SK-N-SH (cell line): ENCODE data around the gene IKZF5. TPM values are rescaled to one million over a fixed set of nuclear protein-coding genes. Genes with fewer than 3 reads are reported as not detected.
A peak's percentile ranks its signal among the peaks of the same experiment; 100 is the strongest.

Experiments
- CTCF ChIA-PET: fragments of 300-600, 350-600 bp; formaldehyde crosslinking; extraction: SDS; loops from one replicate; lab custom pipeline; 2021; lab: Yijun Ruan, JAX
- POLR2A ChIA-PET: fragments of 350-600 bp; sonication (Branson Sonifier 250); formaldehyde crosslinking; extraction: SDS; loops from one replicate; lab custom pipeline; 2020; ENCODE audit warnings: antibody characterized with exemption, inconsistent platforms; lab: Yijun Ruan, JAX
- DNase-seq: peaks from one replicate; pipeline ENCODE4 v3.0.0; 2012
- H2AFZ ChIP-seq: fragments of 200-600 bp; sonication (generic); 2 replicates; pipeline ENCODE4 v1.8.1; 2016; ENCODE audit warnings: antibody characterized with exemption, mild to moderate bottlenecking, low read depth
- H3F3A ChIP-seq: fragments of 200-600 bp; sonication (generic); replicated peaks from 2 replicates; pipeline ENCODE3; 2016; ENCODE audit warnings: antibody characterized with exemption, mild to moderate bottlenecking; ENCODE audit not compliant: insufficient read depth
- H3K27ac ChIP-seq, 2 experiments: fragments of 200-500 bp in 1 of 2; fragments of 200-600 bp in 1 of 2; sonication (Bioruptor generic) in 1 of 2; sonication (generic), shearing (Covaris generic) in 1 of 2; 2 replicates each; pipeline versions ENCODE4 v1.5.1 to v1.6.1; 2014 to 2016; ENCODE audit warnings: low read depth in 2 of 2, inconsistent platforms in 1 of 2, low read length in 1 of 2, mild to moderate bottlenecking in 1 of 2, mixed read lengths in 1 of 2
- H3K27me3 ChIP-seq: fragments of 200-600 bp; sonication (generic), shearing (Covaris generic); 2 replicates; pipeline ENCODE4 v1.6.1; 2016; ENCODE audit warnings: mixed run types; ENCODE audit not compliant: insufficient read depth
- H3K36me3 ChIP-seq, 2 experiments: fragments of 200-500 bp in 1 of 2; fragments of 200-600 bp in 1 of 2; sonication (Bioruptor generic) in 1 of 2; sonication (generic) in 1 of 2; replicated peaks in 1 of 2; 2 replicates each; pipeline versions ENCODE3 to v1.5.1; 2014 to 2016; ENCODE audit warnings: low read length in 1 of 2, mild to moderate bottlenecking in 1 of 2; ENCODE audit not compliant: insufficient read depth in 2 of 2, control insufficient read depth in 1 of 2
- H3K4me1 ChIP-seq, 2 experiments: fragments of 200-500 bp in 1 of 2; fragments of 200-600 bp in 1 of 2; sonication (Bioruptor generic) in 1 of 2; sonication (generic), shearing (Covaris generic) in 1 of 2; 2 replicates each; pipeline versions ENCODE4 v1.5.1 to v1.6.1; 2014 to 2016; ENCODE audit warnings: low read depth in 1 of 2, low read length in 1 of 2, mixed run types in 1 of 2; ENCODE audit not compliant: insufficient read depth in 2 of 2, control insufficient read depth in 1 of 2
- H3K4me2 ChIP-seq: fragments of 200-600 bp; sonication (generic), shearing (Covaris generic); 2 replicates; pipeline ENCODE4 v1.6.1; 2017; ENCODE audit warnings: mixed run types
- H3K4me3 ChIP-seq, 2 experiments: fragments of 200-500 bp in 1 of 2; fragments of 200-600 bp in 1 of 2; sonication (Bioruptor generic) in 1 of 2; sonication (generic), shearing (Covaris generic) in 1 of 2; 2 replicates each; pipeline versions ENCODE4 v1.5.1 to v1.8.1; 2014 to 2016; ENCODE audit warnings: low read depth in 2 of 2, inconsistent platforms in 1 of 2, low read length in 1 of 2, mild to moderate bottlenecking in 1 of 2, mixed read lengths in 1 of 2, moderate library complexity in 1 of 2
- H3K79me2 ChIP-seq: fragments of 200-600 bp; sonication (generic); 2 replicates; pipeline ENCODE4 v1.8.1; 2017; ENCODE audit warnings: mild to moderate bottlenecking; ENCODE audit not compliant: insufficient read depth
- H3K9ac ChIP-seq: fragments of 200-600 bp; sonication (generic); 2 replicates; pipeline ENCODE4 v1.6.1; 2017; ENCODE audit warnings: mixed run types
- H3K9me2 ChIP-seq: fragments of 200-600 bp; sonication (generic); 2 replicates; pipeline ENCODE4 v1.6.1; 2017; ENCODE audit warnings: mixed run types
- H3K9me3 ChIP-seq: fragments of 200-600 bp; sonication (generic); 2 replicates; pipeline ENCODE4 v1.6.1; 2017; ENCODE audit warnings: mixed run types, mild to moderate bottlenecking, moderate library complexity
- H4K20me1 ChIP-seq: fragments of 200-600 bp; sonication (generic); 2 replicates; pipeline ENCODE4 v1.6.1; 2017; ENCODE audit warnings: mild to moderate bottlenecking, mixed run types; ENCODE audit not compliant: insufficient read depth
- FOSL2 ChIP-seq: IDR thresholded peaks from 2 replicates; pipeline ENCODE4 v1.4.0; 2012; ENCODE audit warnings: low read depth, mild to moderate bottlenecking, moderate library complexity, borderline replicate concordance
- FOXM1 ChIP-seq: IDR thresholded peaks from 2 replicates; pipeline ENCODE4 v1.4.0; 2012; ENCODE audit warnings: low read depth, mild to moderate bottlenecking
- GATA2 ChIP-seq: sonication (generic); formaldehyde crosslinking; IDR thresholded peaks from 2 replicates; pipeline ENCODE4 v1.5.0; 2020; ENCODE audit warnings: mild to moderate bottlenecking, missing genetic modification reagents
- MAX ChIP-seq: IDR thresholded peaks from 2 replicates; pipeline ENCODE4 v1.4.0; 2012; ENCODE audit warnings: low read depth
- MXI1 ChIP-seq: IDR thresholded peaks from 2 replicates; pipeline ENCODE4 v1.6.1; 2012; ENCODE audit warnings: mild to moderate bottlenecking, low read depth, low read length, improper control_type of control experiment
- NFIC ChIP-seq: IDR thresholded peaks from 2 replicates; pipeline ENCODE4 v1.4.0; 2012; ENCODE audit warnings: borderline replicate concordance
- NRF1 ChIP-seq: IDR thresholded peaks from 2 replicates; pipeline ENCODE4 v1.6.1; 2012; ENCODE audit warnings: low read depth, mild to moderate bottlenecking, low read length
- PBX3 ChIP-seq: IDR thresholded peaks from 2 replicates; pipeline ENCODE4; 2012
- RCOR1 ChIP-seq: fragments of 150-350 bp; IDR thresholded peaks from 2 replicates; pipeline ENCODE4 v1.6.1; 2017; ENCODE audit warnings: antibody characterized with exemption, low read length
- RXRA ChIP-seq: IDR thresholded peaks from 2 replicates; pipeline ENCODE4 v1.4.0; 2012; ENCODE audit warnings: low read depth, mild to moderate bottlenecking, borderline replicate concordance
- SMC3 ChIP-seq: IDR thresholded peaks from 2 replicates; pipeline ENCODE4 v1.6.1; 2012; ENCODE audit warnings: low read depth, low read length, improper control_type of control experiment
- TAF1 ChIP-seq: IDR thresholded peaks from 2 replicates; pipeline ENCODE4 v1.6.1; 2012; ENCODE audit warnings: low read depth, mild to moderate bottlenecking, low read length, moderate library complexity, borderline replicate concordance
- WGBS: methylation state at CpG from one replicate; pipeline ENCODE4 v1.1.6; 2017; ENCODE audit warnings: low lambda C conversion rate; 5-methylcytosine and 5-hydroxymethylcytosine counted together
- polyA plus RNA-seq, 3 experiments: library from polyadenylated mRNA; depleted of rRNA; stranded (reverse); fragments of >200 nt; gene quantifications; 2 replicates each; pipeline ENCODE4 v1.2.3, GENCODE V29; 2012

Gene IKZF5
- polyA plus RNA-seq, 1 of the 3 experiments (the other 2 are of a cell fraction) = 2.9 TPM

GRCh38 chr10:122953902-122954730 is 54.5 kb downstream of the IKZF5 start, which contains the start of gene C10orf88 (continued):
- peak; percentile 100 for TF ChIP-seq MAX
- TF ChIP-seq RXRA = no peak
- peak; percentile 94 for TF ChIP-seq TAF1
- no peak for TF ChIP-seq PBX3
- peak; percentile 73; the same call in 1 of the 2 replicates for TF ChIP-seq RCOR1
- TF ChIP-seq NRF1 = peak; percentile 100
- no peak for TF ChIP-seq FOSL2
- TF ChIP-seq FOXM1 = no peak

GRCh38 chr10:122949296-122949695 is 59.3 kb downstream of the IKZF5 start:
- peaks cover 57 to 60% of the 10 kb centered on the region in 2 experiments for H3K36me3 ChIP-seq
- no peaks in the 10 kb centered on the region for H3K9me2 ChIP-seq
- peaks cover 64% of the 10 kb centered on the region for H3K79me2 ChIP-seq
- no peak overlapping the region for H3K4me2 ChIP-seq
- no peak overlapping the region for H3K27ac ChIP-seq
- TF ChIP-seq RCOR1 (no peak), NFIC (no peak), GATA2 (no peak), MAX (no peak), TAF1 (no peak), MXI1 (no peak), SMC3 (no peak)
- H3F3A ChIP-seq = no peaks in the 10 kb centered on the region
- WGBS = 97% methylated on average over 3 of the region's 3 CpGs
- no peaks in the 10 kb centered on the region for H3K9me3 ChIP-seq
- ChIA-PET POLR2A (no interaction called here), CTCF (no interaction called here)
- peaks cover 0 to 2% of the 10 kb centered on the region in 2 experiments; a peak in 2 of 4 replicates for H3K4me1 ChIP-seq
- H3K27me3 ChIP-seq = no peaks in the 10 kb centered on the region
- H4K20me1 ChIP-seq = no peaks in the 10 kb centered on the region
- no peak overlapping the region for H2AFZ ChIP-seq
- no peak overlapping the region for H3K4me3 ChIP-seq
- DNase-seq = no peak
- H3K9ac ChIP-seq = no peak overlapping the region

Other genes with a start within 250 kb of the IKZF5 start
- gene CUZD1, start 162.9 kb downstream of the IKZF5 start, polyA plus RNA-seq (2012; rRNA removed) = 0.89 and 1.5 TPM in 2 replicates
- gene FAM24B, start 129.2 kb downstream of the IKZF5 start, polyA plus RNA-seq (2012; rRNA removed) = 8.8 and 9.2 TPM in 2 replicates
- not detected in 2 replicates for gene FAM24A, start 98.2 kb downstream of the IKZF5 start, polyA plus RNA-seq (2012; rRNA removed)
- gene C10orf88, start 54.6 kb downstream of the IKZF5 start, polyA plus RNA-seq (2012; rRNA removed) = 2.7 and 3.6 TPM in 2 replicates
- gene PSTK, start 28.4 kb downstream of the IKZF5 start, polyA plus RNA-seq (2012; rRNA removed) = 8.4 and 9.5 TPM in 2 replicates
- 5.9 and 9.6 TPM in 2 replicates for gene ACADSB, start 211 bp upstream of the IKZF5 start, polyA plus RNA-seq (2012; rRNA removed)
- not detected in 2 replicates for gene HMX3, start 127.2 kb upstream of the IKZF5 start, polyA plus RNA-seq (2012; rRNA removed)
- not detected in 2 replicates for gene HMX2, start 139.3 kb upstream of the IKZF5 start, polyA plus RNA-seq (2012; rRNA removed)
- 202 and 209 TPM in 2 replicates for gene BUB3, start 145.6 kb upstream of the IKZF5 start, polyA plus RNA-seq (2012; rRNA removed)